CD4-positive, CD25-positive, alpha-beta regulatory T cell (primary cell): ENCODE data around the gene DNTT. TPM values are rescaled to one million over a fixed set of nuclear protein-coding genes. Genes with fewer than 3 reads are reported as not detected.
A peak's percentile ranks its signal among the peaks of the same experiment; 100 is the strongest.

Experiments used
- ATAC-seq, 2 donors: fragments of 150-1000 bp; cut with Tn5 transposase; one replicate each; pipeline ENCODE4 v1.10.0; 2021; ENCODE audit warnings: low read depth in 2 of 2, moderate number of reproducible peaks in 2 of 2, moderate library complexity in 1 of 2
- DNase-seq, 3 donors: peaks; one replicate each; pipeline versions ENCODE4 v3.0.0 to v3.0.0-alpha.2; 2012 to 2022; ENCODE audit warnings: mixed read lengths in 1 of 3
- H3K27ac ChIP-seq: one replicate; pipeline ENCODE4 v1.7.0; 2013; ENCODE audit warnings: mild to moderate bottlenecking, low read length; ENCODE audit not compliant: insufficient read depth, poor library complexity, severe bottlenecking
- H3K27me3 ChIP-seq: one replicate; pipeline ENCODE4 v1.7.0; 2013; ENCODE audit warnings: low read length; ENCODE audit not compliant: control insufficient read depth, insufficient read depth
- H3K36me3 ChIP-seq: one replicate; pipeline ENCODE4 v1.7.0; 2013; ENCODE audit warnings: mild to moderate bottlenecking, low read length, moderate library complexity; ENCODE audit not compliant: control insufficient read depth, insufficient read depth
- H3K4me1 ChIP-seq: 2 replicates; pipeline ENCODE4 v1.7.0; 2013; ENCODE audit warnings: mild to moderate bottlenecking, low read length; ENCODE audit not compliant: insufficient read depth, control insufficient read depth, poor library complexity, severe bottlenecking
- H3K4me3 ChIP-seq: one replicate; pipeline ENCODE4 v1.7.0; 2013; ENCODE audit warnings: low read depth, mild to moderate bottlenecking, low read length, moderate library complexity
- H3K9me3 ChIP-seq, 2 experiments: 1 replicate in 1 of 2; 2 replicates in 1 of 2; pipeline ENCODE4 v1.7.0; 2013; ENCODE audit warnings: low read length in 2 of 2, mild to moderate bottlenecking in 1 of 2, moderate library complexity in 1 of 2; ENCODE audit not compliant: control insufficient read depth in 2 of 2
- H3K27ac Mint-ChIP-seq, 3 donors: one replicate each; pipeline ENCODE4 v1.8.0; 2020 to 2022; ENCODE audit warnings: mild to moderate bottlenecking in 3 of 3, mixed read lengths in 3 of 3, moderate library complexity in 2 of 3
- H3K27me3 Mint-ChIP-seq: one replicate; pipeline ENCODE4 v1.8.0; 2022; ENCODE audit warnings: mild to moderate bottlenecking, mixed read lengths
- H3K36me3 Mint-ChIP-seq: one replicate; pipeline ENCODE4 v1.8.0; 2020; ENCODE audit warnings: mixed read lengths
- H3K4me1 Mint-ChIP-seq, 4 donors: one replicate each; pipeline ENCODE4 v1.8.0; 2020 to 2022; ENCODE audit warnings: mixed read lengths in 4 of 4, mild to moderate bottlenecking in 1 of 4
- H3K4me3 Mint-ChIP-seq, 4 donors: one replicate each; pipeline ENCODE4 v1.8.0; 2020 to 2022; ENCODE audit warnings: mild to moderate bottlenecking in 4 of 4, mixed read lengths in 4 of 4, moderate library complexity in 3 of 4
- H3K9me3 Mint-ChIP-seq, 7 donors: one replicate each; pipeline ENCODE4 v1.8.0; 2020 to 2022; ENCODE audit warnings: mixed read lengths in 7 of 7, mild to moderate bottlenecking in 3 of 7, moderate library complexity in 2 of 7
- polyA plus RNA-seq, 4 donors: library from polyadenylated mRNA; unstranded; fragments of 300-500 nt; fragmentation: Illumina TruSeq; gene quantifications; one replicate each; pipeline ENCODE4 v1.2.3, GENCODE V29; 2021
- total RNA-seq: library from RNA; stranded (reverse); gene quantifications from one replicate; pipeline ENCODE4 v1.2.3, GENCODE V29; 2022

Gene DNTT
- total and polyA plus RNA-seq, 5 donors from 2014 or later = 0.24 TPM; not detected in 4

DNA sequence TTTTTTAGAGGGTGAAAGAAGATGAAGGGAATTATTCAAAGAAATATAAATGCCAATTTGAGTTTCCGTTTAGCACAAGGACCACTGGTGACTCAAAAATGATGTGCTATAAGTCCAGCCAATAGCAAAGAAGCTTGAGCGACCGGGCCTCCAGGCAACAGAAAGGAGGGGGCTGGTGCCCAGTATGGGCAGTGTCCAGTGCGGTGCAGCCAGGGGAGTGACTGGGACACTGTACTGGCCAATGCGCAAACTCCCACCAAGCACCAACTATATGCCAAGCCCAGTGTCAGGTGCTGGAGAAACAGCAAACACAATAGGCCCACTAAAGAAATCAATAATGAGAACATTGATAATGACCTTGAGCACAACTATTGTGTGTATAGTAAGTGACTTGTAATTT, 64.7 kb downstream of the DNTT start:
- H3K27me3 ChIP-seq = peaks cover 3% of the 10 kb centered on the region
- Mint-ChIP-seq H3K4me1 (no peaks in the 10 kb centered on the region), H3K36me3 (no peaks in the 10 kb centered on the region), H3K27me3 (peaks cover 21% of the 10 kb centered on the region), H3K9me3 (no peaks in the 10 kb centered on the region), H3K27ac (no peak overlapping the region), H3K4me3 (no peak overlapping the region)
- no peaks in the 10 kb centered on the region for H3K9me3 ChIP-seq
- no peak for ATAC-seq
- no peak for DNase-seq
- H3K36me3 ChIP-seq = no peaks in the 10 kb centered on the region
- H3K4me1 ChIP-seq = no peaks in the 10 kb centered on the region
- no peak overlapping the region for H3K27ac ChIP-seq
- H3K4me3 ChIP-seq = no peak overlapping the region

DNA sequence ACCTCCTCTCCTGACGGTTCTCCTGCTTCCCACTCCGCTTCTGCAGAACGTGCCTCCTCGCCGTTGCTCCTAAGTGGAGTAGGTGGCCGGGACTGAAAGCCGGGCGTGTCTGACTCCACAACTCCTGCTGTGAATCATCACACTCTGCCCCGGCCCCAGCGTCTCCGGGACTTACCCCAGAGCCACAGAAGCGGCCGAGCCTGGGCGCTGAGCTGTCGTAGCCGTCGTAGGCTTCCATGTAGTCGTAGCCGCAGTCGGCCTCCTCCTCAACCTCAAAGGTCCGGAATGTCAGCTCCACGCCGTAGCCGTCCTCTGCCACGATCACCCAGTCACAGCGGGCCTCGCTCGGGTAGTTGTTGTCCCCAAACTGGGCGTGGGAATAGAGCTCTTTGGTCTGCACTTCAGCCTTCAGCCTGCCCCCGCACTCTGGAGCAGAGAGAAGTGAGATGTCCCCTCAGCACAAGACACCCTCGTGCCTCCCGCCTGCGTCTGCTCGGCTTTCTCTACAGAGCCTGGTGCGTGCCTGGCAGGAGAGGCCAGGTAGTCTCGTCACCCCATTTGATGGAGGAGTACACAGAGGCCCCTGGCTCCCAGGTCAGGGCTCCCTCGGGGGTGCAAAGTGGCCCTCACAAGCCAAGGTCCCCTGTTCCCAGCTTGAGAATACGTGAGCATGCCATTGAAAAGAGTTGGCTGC, 65.8 kb downstream of the DNTT start:
- H3K36me3 Mint-ChIP-seq = no peaks in the 10 kb centered on the region
- H3K9me3 Mint-ChIP-seq = no peaks in the 10 kb centered on the region
- Histone ChIP-seq H3K36me3 (no peaks in the 10 kb centered on the region), H3K27ac (no peak overlapping the region), H3K9me3 (no peaks in the 10 kb centered on the region), H3K4me1 (no peaks in the 10 kb centered on the region), H3K4me3 (no peak overlapping the region), H3K27me3 (peaks cover 5% of the 10 kb centered on the region)
- H3K4me3 Mint-ChIP-seq = no peak overlapping the region
- H3K27me3 Mint-ChIP-seq = peaks cover 28% of the 10 kb centered on the region
- no peak overlapping the region for H3K27ac Mint-ChIP-seq
- peaks cover 0 to 9% (median 4%) of the 10 kb centered on the region in 4 donors for H3K4me1 Mint-ChIP-seq
- DNase-seq = no peak
- no peak for ATAC-seq

DNA sequence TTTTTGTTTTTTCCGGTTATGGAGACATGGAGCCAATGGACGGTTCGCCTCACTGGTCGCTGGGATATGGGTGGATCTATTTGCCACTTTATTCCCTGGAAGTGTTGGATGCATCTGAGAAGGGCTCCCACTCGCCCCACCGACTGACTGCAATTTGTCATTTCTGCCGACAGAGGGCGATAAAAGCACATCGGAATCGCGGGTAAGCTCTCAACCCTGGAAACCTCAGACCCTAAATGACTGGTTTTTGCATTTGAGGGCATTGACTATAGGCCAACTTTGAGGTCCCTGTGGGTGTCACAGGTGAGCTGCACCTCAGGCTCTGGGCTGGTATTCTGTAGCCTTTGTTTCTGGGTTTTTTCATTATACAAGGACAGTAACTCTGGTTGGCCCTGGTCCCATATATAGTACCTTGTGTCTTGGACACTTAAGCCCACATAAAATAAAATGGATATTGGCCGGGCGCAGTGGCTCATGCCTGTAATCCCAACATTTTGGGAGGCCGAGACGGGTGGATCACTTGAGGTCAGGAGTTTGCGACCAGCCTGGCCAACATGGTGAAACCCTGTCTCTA, 66.4 kb downstream of the DNTT start:
- no peak overlapping the region for H3K4me3 ChIP-seq
- no peak overlapping the region for H3K27ac Mint-ChIP-seq
- peaks cover 0 to 15% (median 9%) of the 10 kb centered on the region in 4 donors for H3K4me1 Mint-ChIP-seq
- peaks cover 32% of the 10 kb centered on the region for H3K27me3 Mint-ChIP-seq
- no peaks in the 10 kb centered on the region for H3K9me3 ChIP-seq
- no peaks in the 10 kb centered on the region for H3K4me1 ChIP-seq
- H3K9me3 Mint-ChIP-seq = no peaks in the 10 kb centered on the region
- DNase-seq (peak; percentile 13 to 45 (median 41)), ATAC-seq (peak in 1 of 2 donors; percentile 38)
- H3K36me3 Mint-ChIP-seq = no peaks in the 10 kb centered on the region
- no peaks in the 10 kb centered on the region for H3K36me3 ChIP-seq
- no peak overlapping the region for H3K27ac ChIP-seq
- peaks cover 5% of the 10 kb centered on the region for H3K27me3 ChIP-seq
- no peak overlapping the region for H3K4me3 Mint-ChIP-seq

DNA sequence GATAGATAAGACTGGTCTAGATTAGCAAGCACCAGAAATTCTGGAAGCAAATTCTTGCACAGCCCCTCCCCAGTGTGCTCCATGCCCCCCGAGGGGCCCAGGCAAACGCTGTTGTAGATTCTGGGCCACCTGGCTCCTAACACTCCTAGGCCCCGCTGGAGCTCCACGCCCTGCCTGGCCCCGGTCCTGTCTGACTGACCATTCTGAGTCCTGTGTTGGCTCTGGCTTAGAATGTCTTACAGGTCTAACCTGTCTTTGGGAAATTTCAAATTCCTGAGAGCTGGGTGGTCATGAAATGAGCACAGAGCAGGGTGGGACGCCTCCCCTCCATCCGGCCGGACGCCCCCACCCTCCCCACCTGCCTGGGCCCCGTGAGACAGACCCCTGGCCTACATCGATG, 67.1 kb downstream of the DNTT start:
- no peaks in the 10 kb centered on the region for H3K9me3 ChIP-seq

DNA sequence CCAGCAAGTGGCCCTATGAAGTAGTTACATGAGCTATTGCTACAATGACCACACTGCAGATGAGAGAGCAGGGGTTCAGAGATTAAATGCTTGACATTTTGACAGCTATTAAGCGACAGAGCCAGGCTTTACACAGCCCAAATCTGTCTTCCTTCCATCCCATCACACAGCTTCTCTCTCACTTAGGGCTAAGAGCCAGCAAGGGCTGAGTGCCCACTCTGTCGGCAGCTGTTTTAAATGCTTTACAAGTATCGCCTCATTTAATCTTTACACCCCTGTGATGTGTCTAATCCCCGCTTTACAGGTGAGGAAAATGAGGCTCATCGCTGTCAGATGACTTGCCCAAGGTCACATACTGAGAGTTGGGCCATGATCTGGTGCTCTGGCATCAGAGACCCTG, 69.8 kb downstream of the DNTT start:
- no peak for DNase-seq
- peaks cover 0 to 17% (median 10%) of the 10 kb centered on the region in 4 donors for H3K4me1 Mint-ChIP-seq
- peaks cover 5% of the 10 kb centered on the region for H3K27me3 ChIP-seq
- ATAC-seq = no peak
- no peaks in the 10 kb centered on the region for H3K9me3 ChIP-seq
- H3K9me3 Mint-ChIP-seq = no peaks in the 10 kb centered on the region
- no peaks in the 10 kb centered on the region for H3K36me3 ChIP-seq
- H3K36me3 Mint-ChIP-seq = no peaks in the 10 kb centered on the region
- H3K4me3 Mint-ChIP-seq = peak overlapping the region in 1 of 4 donors; percentile 72
- no peak overlapping the region for H3K27ac ChIP-seq
- peaks cover 39% of the 10 kb centered on the region for H3K27me3 Mint-ChIP-seq
- H3K27ac Mint-ChIP-seq = no peak overlapping the region
- H3K4me1 ChIP-seq = no peaks in the 10 kb centered on the region
- no peak overlapping the region for H3K4me3 ChIP-seq

More for the DNA sequence above, 67.1 kb downstream of the DNTT start:
- Mint-ChIP-seq H3K36me3 (no peaks in the 10 kb centered on the region), H3K4me3 (no peak overlapping the region), H3K27me3 (peaks cover 28% of the 10 kb centered on the region), H3K27ac (no peak overlapping the region), H3K9me3 (no peaks in the 10 kb centered on the region), H3K4me1 (peaks cover 0 to 17% (median 10%) of the 10 kb centered on the region in 4 donors)
- DNase-seq (no peak), ATAC-seq (no peak)
- Histone ChIP-seq H3K27ac (no peak overlapping the region), H3K4me1 (no peaks in the 10 kb centered on the region), H3K4me3 (no peak overlapping the region), H3K36me3 (no peaks in the 10 kb centered on the region), H3K27me3 (peaks cover 5% of the 10 kb centered on the region)

DNA sequence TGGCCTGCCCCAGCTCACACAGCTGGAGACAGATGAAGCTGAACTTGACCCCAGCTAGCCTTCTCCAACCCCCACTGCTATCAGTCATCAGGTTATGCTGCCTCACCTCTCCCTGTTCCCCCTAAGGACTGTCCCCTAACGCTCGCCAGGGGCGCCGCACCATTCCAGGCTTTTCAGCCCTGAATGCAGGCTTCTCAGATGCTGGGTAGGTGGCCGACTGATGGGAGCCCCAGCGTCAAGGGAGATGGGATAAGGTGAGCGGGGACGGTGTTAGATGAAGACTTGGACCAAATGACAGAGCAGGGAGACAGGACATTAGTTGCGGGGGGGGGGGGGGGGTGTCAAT, 70.4 kb downstream of the DNTT start:
- Histone ChIP-seq H3K4me1 (no peaks in the 10 kb centered on the region), H3K27me3 (peaks cover 5% of the 10 kb centered on the region), H3K36me3 (no peaks in the 10 kb centered on the region), H3K27ac (no peak overlapping the region), H3K4me3 (no peak overlapping the region), H3K9me3 (no peaks in the 10 kb centered on the region)
- no peaks in the 10 kb centered on the region for H3K9me3 Mint-ChIP-seq
- H3K27ac Mint-ChIP-seq = no peak overlapping the region
- DNase-seq (no peak), ATAC-seq (no peak)
- H3K4me1 Mint-ChIP-seq = peaks cover 0 to 17% (median 10%) of the 10 kb centered on the region in 4 donors
- no peaks in the 10 kb centered on the region for H3K36me3 Mint-ChIP-seq
- H3K27me3 Mint-ChIP-seq = peaks cover 39% of the 10 kb centered on the region
- peak overlapping the region in 2 of 4 donors; percentile 72 to 85 for H3K4me3 Mint-ChIP-seq

DNA sequence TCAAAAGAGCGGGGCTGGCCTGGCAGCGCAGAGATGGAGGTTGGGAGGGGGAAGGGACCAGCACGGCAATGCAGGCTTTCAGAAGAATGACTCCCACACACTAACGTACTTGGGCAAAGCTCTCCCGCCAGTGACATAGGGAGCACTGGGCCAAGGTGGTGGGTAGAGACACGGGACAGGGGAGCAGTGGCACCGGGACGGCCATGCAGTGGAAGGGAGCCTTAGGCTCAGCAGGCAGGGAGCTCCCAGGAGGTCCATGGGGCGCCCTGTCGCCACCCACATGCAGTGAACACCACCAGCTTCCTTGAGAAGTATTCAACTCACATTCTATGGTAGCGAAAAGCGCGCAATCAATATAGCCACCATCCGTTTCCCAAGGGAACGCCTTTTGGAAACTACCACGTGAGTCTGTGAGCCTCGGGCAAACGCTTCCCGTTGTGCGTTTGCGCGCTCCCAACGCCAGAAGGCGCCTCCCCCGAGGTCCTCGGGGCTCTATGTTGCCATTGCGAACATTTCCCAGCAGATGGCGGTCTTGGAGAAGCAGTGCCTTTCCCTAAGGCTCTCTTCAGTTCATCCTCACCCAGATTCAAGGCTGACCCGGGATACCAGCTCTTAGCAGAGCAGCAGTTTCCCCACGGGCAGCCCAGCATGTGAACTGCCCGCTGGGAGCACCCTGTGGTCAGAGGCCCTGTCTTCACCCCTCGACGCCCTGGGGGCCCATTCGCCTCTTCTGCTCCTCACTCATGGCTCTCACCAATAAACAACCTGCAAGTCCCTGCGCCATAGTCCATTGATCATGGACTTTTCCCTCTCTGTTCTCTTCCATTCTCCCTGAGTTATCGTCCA, 71.0 kb downstream of the DNTT start:
- ATAC-seq (peak; percentile 71 to 81), DNase-seq (peak; percentile 38 to 69 (median 55))
- H3K36me3 Mint-ChIP-seq = no peaks in the 10 kb centered on the region
- H3K27me3 Mint-ChIP-seq = peaks cover 39% of the 10 kb centered on the region
- H3K4me1 Mint-ChIP-seq = peaks cover 0 to 17% (median 10%) of the 10 kb centered on the region in 4 donors
- H3K4me3 Mint-ChIP-seq = peak overlapping the region in 2 of 4 donors; percentile 72 to 85
- H3K36me3 ChIP-seq = no peaks in the 10 kb centered on the region
- H3K27me3 ChIP-seq = peaks cover 5% of the 10 kb centered on the region
- H3K9me3 Mint-ChIP-seq = no peaks in the 10 kb centered on the region
- H3K9me3 ChIP-seq = no peaks in the 10 kb centered on the region
- no peak overlapping the region for H3K27ac ChIP-seq
- peak overlapping the region in 1 of 3 donors; percentile 54 for H3K27ac Mint-ChIP-seq
- H3K4me3 ChIP-seq = peak overlapping the region; percentile 67
- no peaks in the 10 kb centered on the region for H3K4me1 ChIP-seq
